GM12874 (cell line): ENCODE measurements around the gene EIF3D.

ENCODE experiments used
- TF ChIP-seq, protein P1 (sequence below): IDR thresholded peaks from 2 replicates; pipeline ENCODE4 v1.5.1; 2011; ENCODE audit warnings: low read depth, mild to moderate bottlenecking, control low read depth, low read length, moderate library complexity; ENCODE audit not compliant: insufficient read depth

The EIF3D gene

DNA sequence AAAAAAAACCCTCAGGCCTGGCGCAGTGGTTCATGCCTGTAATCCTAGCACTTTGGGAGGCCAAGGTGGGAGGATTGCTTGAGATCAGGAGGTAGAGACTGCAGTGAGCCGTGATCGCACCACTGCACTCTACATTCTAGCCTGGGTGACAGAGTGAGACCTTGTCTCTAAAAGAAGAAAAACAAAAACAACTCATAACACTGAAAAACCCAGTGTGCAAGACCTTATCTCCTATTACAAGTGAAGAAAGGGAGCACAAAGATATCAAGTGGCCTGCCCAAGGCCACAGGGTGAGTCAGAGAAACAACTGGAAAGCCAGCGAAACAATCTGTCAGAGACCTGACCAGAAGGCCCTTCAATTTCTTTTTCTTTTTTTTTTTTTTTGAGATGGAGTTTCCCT, 50.0 kb downstream of the EIF3D start:
- TF ChIP-seq, protein P1, sequence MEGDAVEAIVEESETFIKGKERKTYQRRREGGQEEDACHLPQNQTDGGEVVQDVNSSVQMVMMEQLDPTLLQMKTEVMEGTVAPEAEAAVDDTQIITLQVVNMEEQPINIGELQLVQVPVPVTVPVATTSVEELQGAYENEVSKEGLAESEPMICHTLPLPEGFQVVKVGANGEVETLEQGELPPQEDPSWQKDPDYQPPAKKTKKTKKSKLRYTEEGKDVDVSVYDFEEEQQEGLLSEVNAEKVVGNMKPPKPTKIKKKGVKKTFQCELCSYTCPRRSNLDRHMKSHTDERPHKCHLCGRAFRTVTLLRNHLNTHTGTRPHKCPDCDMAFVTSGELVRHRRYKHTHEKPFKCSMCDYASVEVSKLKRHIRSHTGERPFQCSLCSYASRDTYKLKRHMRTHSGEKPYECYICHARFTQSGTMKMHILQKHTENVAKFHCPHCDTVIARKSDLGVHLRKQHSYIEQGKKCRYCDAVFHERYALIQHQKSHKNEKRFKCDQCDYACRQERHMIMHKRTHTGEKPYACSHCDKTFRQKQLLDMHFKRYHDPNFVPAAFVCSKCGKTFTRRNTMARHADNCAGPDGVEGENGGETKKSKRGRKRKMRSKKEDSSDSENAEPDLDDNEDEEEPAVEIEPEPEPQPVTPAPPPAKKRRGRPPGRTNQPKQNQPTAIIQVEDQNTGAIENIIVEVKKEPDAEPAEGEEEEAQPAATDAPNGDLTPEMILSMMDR, result no peak

- TF ChIP-seq, protein P1, result no peak
Measured at GRCh38 chr22:36475341-36475740, 53.6 kb downstream of the EIF3D start.

DNA sequence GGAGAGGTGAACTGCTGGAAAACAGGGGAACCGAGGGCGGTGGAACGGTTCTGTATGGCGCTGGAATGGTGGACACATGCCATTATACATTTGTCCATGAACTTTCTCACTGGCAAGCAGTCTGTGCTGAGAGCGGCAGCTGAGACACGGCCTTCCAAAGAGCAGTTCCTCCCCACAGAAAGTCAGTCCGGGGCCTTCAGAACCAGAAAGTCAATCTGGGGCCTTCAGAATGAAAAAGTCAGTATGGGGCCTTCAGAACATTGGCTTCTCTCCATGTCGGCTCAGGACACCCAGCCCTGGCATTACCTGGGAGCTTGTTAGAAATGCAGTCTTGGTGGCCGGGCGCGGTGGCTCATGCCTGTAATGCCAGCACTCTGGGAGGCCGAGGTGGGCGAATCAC, 56.3 kb downstream of the EIF3D start:
- TF ChIP-seq, protein P1, result no peak

DNA sequence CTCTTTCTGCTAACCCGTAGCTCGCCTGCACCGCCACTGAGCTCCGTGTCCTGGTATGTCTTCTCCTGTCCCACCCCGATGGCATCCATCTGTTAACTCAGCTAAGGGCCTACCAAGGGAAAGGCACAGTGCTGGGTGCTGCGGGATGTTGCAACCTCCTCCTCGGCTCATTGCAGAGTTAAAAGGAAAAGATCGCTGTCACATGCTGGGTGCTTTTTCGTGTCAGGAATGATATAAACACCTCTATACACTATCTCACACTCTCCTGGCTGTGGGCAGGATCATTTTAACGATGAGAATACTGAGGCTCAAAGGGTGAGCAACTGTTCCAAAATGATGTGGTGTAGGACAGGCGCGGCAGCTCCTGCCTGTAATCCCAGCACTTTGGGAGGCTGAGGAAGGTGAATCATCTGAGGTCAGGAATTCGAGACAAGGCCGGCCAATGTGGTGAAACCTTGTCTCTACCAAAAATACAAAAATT, 57.6 kb downstream of the EIF3D start:
- TF ChIP-seq, protein P1, result no peak

DNA sequence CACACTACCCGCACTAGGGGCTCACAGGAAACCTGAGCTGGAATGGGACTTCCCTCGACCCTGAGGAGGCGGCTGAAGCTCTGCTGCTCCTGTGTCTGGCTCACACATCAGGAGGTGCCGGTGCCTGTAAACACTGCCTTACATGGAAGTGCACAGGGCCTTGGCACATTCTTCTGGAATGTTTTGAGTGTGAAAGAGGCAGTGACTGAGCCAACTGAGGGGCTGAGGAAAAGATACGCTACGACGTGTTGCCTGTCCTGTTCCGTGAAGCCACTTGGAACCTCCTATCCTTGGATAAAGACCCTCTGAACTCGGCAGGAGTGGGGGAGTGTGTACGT, 58.0 kb downstream of the EIF3D start:
- TF ChIP-seq, protein P1, result no peak

DNA sequence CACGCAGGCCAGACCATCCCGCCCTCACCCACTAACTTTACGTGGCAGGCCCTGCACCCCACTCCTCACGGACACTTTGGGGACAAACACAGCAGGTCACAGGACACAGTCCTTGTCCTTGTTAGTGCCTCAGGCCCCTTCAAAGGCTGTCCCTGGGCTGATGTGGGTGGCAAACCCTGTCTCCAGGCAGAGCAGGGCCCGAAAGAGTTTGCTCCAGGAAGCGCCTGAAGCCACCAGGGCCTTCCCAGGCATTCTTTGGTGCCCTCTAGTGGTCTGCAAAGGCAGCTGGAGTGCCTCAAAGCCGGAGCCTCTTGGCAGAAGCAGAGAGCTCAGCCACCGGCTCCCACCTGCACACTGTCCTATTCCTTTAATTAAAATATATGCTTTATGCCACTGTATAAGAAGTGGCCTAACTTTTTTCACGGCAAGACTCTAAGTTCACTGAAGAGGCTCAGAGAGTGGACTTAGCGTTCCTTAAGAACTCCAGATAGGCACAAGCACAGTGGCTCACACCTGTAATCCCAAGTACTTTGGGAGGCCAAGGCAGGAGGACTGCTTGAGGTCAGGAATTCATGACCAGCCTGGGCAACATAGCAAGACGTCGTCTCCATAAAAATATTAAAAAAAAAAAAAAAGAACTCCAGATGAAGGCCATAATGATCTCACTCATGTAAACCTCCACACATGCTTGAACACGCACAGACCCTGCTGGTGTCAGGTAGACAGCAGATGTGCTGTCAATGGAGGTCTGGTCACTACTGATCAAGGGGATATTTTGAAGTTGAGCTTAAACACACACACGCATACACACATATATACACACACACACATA, 58.6 kb downstream of the EIF3D start:
- TF ChIP-seq, protein P1, result peak; percentile 97

DNA sequence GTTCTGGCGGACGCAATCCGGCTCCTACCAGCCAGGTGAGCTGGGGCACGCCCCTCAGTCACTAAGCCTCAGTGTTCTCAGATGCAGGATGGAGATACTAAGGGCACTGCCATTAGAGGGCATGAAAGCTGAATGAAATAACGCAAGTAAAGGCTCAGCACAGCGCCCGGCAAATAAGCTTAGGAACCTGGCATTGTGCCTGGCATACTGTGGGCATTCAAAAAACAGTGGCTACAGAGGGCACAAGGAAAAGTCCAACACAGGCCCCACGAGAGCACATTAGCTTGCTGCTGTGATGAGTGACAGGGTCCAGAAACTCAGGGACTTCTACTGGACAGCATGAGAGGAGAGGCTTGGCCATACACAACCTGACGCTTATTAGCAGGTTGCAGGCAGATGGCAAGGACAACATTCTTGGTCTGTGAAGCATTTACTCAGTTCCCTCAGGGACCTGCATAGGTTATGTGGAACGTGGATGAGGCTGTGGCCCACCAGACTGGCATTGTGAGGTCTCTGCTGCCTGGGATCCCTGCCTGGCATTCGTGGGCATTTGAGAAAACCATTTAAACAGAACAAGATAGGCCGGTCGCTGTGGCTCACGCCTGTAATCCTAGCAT, 59.8 kb downstream of the EIF3D start:
- TF ChIP-seq, protein P1, result no peak
